Measurements from ENCODE around the gene BMF. TPM values are rescaled to one million over a fixed set of nuclear protein-coding genes. Genes with fewer than 3 reads are reported as not detected.

Gene BMF
- polyA plus RNA-seq, 2 of the 4 experiments (the other 2 are of a cell fraction): 1.4 to 1.6 TPM

DNA sequence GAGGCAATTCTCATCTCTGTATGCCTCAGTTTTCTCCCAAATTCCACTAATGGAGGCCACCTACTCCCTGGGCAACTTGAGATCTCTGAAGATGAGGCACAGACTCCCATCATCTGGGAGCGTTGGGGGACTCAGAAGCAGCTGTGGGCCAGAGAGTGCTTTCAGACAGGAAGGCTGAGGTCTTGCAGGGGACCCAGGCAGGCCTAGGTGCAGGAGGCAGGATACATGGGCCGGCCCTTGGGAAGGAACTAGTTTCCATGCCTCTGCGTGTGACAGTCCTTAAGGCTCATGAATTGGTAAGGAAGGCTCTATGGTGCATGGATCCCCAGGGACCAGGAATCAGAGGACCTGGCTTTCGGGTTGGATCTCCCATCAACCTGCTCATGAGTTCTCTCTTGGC is 14.5 kb downstream of the BMF start:
- Histone ChIP-seq H3K27ac (no peak overlapping the region), H3K4me3 (no peak overlapping the region), H3K4me1 (peaks cover 45% of the 10 kb centered on the region), H3K4me2 (no peak overlapping the region), H3K9me3 (no peaks in the 10 kb centered on the region)
- FAIRE-seq (no peak), ATAC-seq (no peak), DNase-seq (ENCODE audit: low read depth in 1 of 2, low spot score in 1 of 2) (no peak)
- TF ChIP-seq, protein P1, sequence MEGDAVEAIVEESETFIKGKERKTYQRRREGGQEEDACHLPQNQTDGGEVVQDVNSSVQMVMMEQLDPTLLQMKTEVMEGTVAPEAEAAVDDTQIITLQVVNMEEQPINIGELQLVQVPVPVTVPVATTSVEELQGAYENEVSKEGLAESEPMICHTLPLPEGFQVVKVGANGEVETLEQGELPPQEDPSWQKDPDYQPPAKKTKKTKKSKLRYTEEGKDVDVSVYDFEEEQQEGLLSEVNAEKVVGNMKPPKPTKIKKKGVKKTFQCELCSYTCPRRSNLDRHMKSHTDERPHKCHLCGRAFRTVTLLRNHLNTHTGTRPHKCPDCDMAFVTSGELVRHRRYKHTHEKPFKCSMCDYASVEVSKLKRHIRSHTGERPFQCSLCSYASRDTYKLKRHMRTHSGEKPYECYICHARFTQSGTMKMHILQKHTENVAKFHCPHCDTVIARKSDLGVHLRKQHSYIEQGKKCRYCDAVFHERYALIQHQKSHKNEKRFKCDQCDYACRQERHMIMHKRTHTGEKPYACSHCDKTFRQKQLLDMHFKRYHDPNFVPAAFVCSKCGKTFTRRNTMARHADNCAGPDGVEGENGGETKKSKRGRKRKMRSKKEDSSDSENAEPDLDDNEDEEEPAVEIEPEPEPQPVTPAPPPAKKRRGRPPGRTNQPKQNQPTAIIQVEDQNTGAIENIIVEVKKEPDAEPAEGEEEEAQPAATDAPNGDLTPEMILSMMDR (IDR thresholded peaks at IDR 0.05): no peak
- TF ChIP-seq, protein P2, sequence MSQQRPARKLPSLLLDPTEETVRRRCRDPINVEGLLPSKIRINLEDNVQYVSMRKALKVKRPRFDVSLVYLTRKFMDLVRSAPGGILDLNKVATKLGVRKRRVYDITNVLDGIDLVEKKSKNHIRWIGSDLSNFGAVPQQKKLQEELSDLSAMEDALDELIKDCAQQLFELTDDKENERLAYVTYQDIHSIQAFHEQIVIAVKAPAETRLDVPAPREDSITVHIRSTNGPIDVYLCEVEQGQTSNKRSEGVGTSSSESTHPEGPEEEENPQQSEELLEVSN (IDR thresholded peaks at IDR 0.05; ENCODE audit: borderline replicate concordance, low read depth): no peak
- no peak for TF ChIP-seq HEYL (CRISPR knock-in tag; IDR thresholded peaks at IDR 0.05)
- no peak for TF ChIP-seq ZSCAN20 (CRISPR knock-in tag; IDR thresholded peaks at IDR 0.05)
- no peak for TF ChIP-seq RARB (CRISPR knock-in tag; IDR thresholded peaks at IDR 0.05)
- no peak for TF ChIP-seq POLR2AphosphoS2 (conservative IDR thresholded peaks at IDR 0.05; ENCODE audit: low read length)
- no peak for TF ChIP-seq BHLHE40 (IDR thresholded peaks at IDR 0.05; ENCODE audit: low read depth, low read length)
- no peak for TF ChIP-seq TFCP2L1 (CRISPR knock-in tag; IDR thresholded peaks at IDR 0.05)
- no peak for TF ChIP-seq GATA3 (IDR thresholded peaks at IDR 0.05; ENCODE audit: borderline replicate concordance)
- TF ChIP-seq RCOR1 (IDR thresholded peaks at IDR 0.05; ENCODE audit: low read depth, low read length): no peak
- TF ChIP-seq HDAC2 (IDR thresholded peaks at IDR 0.05): no peak
- TF ChIP-seq NR3C1 (IDR thresholded peaks at IDR 0.05): no peak
- TF ChIP-seq RNF2 (IDR thresholded peaks at IDR 0.05; ENCODE audit: borderline replicate concordance, low read depth): no peak
- ChIA-PET POLR2A (no interaction called here), CTCF (interaction anchor here (1.2 to 3.0 kb wide), 3 partner anchors 10 to 13 kb away, joined by 3 to 23 read pairs (median 6); no protein-coding TSS in a partner anchor)
- 81% methylated on average over 3 of the region's 4 CpGs for WGBS (ENCODE audit: missing lambda C conversion rate)

DNA sequence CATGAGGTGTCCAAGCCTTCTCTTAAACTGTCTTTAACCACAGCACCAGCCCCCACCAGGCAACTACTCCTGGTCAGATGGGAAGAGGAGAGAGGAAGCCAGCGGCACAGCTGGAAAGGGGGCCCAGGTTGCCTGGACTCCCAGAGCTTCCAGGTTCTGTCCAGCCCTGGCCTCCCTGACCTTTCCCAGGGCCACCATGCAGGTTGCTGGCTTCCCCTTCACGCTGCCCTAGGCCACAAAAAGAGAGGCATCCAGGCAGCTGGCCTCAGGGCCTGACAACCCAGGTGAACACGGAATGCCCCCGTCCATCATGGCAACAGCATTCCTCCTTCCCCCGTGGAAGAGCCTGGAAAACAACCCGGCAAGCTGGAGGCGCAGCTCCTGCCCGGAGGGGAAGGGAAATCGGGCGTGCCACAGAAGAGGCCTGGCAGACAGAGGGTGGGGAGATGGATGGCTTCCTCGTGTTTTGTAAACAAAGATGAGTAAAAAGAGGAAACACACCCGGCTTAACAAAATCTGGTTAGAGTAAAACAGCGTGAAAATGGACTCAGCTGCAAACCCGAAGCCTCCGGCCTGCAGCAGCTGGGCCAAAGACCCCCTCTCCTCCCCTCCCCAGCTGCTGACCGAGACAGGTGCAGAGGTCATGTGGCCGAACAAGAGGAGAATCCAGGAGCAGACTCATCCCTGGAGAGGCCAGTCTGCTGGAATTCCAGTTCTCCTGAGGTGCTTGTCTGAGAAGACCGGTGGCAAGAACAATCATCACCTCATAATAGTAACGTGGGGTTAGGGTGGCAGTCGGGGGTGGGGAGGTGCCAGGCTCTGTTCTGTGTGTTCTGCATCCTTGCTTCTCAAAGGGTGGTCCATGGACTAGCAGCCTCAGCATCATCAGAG is 15.5 kb downstream of the BMF start:
- Histone ChIP-seq H3K27ac (peak overlapping the region; percentile 43 to 66; a peak in 4 of 6 replicates), H3K9me3 (no peaks in the 10 kb centered on the region), H3K4me3 (no peak overlapping the region), H3K4me2 (peak overlapping the region; percentile 45), H3K4me1 (peaks cover 46% of the 10 kb centered on the region)
- FAIRE-seq (no peak), ATAC-seq (peak in 1 of 2 experiments; percentile 23; a peak in 2 of 6 replicates), DNase-seq (ENCODE audit: low read depth in 1 of 2, low spot score in 1 of 2) (no peak)
- POLR2A ChIA-PET: no interaction called here
- CTCF ChIA-PET: interaction anchor here (0.7 to 3.0 kb wide), 3 partner anchors 11 to 48 kb away, joined by 3 to 23 read pairs (median 6); no protein-coding TSS in a partner anchor
- WGBS (ENCODE audit: missing lambda C conversion rate): 44% methylated on average over 19 of the region's 20 CpGs
- TF ChIP-seq CBX2 (IDR thresholded peaks at IDR 0.05; ENCODE audit: borderline replicate concordance, low read depth) (no peak), FOSB (CRISPR knock-in tag; IDR thresholded peaks at IDR 0.05) (no peak), MAZ (IDR thresholded peaks at IDR 0.05; ENCODE audit: borderline replicate concordance, low read depth, low read length) (no peak), ZC3H11A (IDR thresholded peaks at IDR 0.05) (no peak), POLR2AphosphoS2 (conservative IDR thresholded peaks at IDR 0.05; ENCODE audit: low read length) (no peak), HOXA7 (CRISPR knock-in tag; IDR thresholded peaks at IDR 0.05) (no peak), KDM1A (IDR thresholded peaks at IDR 0.05; ENCODE audit: low read depth) (no peak), RNF2 (IDR thresholded peaks at IDR 0.05; ENCODE audit: borderline replicate concordance, low read depth) (no peak), RCOR1 (IDR thresholded peaks at IDR 0.05; ENCODE audit: low read depth, low read length) (no peak), KDM5A (IDR thresholded peaks at IDR 0.05) (no peak), ZSCAN20 (CRISPR knock-in tag; IDR thresholded peaks at IDR 0.05) (no peak), MYC (IDR thresholded peaks at IDR 0.05; ENCODE audit: borderline replicate concordance, low read length) (no peak), CHD2 (IDR thresholded peaks at IDR 0.05; ENCODE audit: low read length, partially characterized antibody) (no peak), FOXS1 (CRISPR knock-in tag; IDR thresholded peaks at IDR 0.05) (no peak), HEYL (CRISPR knock-in tag; IDR thresholded peaks at IDR 0.05) (no peak)
- TF ChIP-seq, protein P3, sequence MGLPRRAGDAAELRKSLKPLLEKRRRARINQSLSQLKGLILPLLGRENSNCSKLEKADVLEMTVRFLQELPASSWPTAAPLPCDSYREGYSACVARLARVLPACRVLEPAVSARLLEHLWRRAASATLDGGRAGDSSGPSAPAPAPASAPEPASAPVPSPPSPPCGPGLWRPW (IDR thresholded peaks at IDR 0.05): no peak
- TF ChIP-seq, protein P4, sequence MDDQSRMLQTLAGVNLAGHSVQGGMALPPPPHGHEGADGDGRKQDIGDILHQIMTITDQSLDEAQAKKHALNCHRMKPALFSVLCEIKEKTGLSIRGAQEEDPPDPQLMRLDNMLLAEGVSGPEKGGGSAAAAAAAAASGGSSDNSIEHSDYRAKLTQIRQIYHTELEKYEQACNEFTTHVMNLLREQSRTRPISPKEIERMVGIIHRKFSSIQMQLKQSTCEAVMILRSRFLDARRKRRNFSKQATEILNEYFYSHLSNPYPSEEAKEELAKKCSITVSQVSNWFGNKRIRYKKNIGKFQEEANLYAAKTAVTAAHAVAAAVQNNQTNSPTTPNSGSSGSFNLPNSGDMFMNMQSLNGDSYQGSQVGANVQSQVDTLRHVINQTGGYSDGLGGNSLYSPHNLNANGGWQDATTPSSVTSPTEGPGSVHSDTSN (IDR thresholded peaks at IDR 0.05): no peak
- TF ChIP-seq, protein P2 (IDR thresholded peaks at IDR 0.05; ENCODE audit: borderline replicate concordance, low read depth): no peak
- TF ChIP-seq, protein P5, sequence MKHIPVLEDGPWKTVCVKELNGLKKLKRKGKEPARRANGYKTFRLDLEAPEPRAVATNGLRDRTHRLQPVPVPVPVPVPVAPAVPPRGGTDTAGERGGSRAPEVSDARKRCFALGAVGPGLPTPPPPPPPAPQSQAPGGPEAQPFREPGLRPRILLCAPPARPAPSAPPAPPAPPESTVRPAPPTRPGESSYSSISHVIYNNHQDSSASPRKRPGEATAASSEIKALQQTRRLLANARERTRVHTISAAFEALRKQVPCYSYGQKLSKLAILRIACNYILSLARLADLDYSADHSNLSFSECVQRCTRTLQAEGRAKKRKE (CRISPR knock-in tag; IDR thresholded peaks at IDR 0.05; ENCODE audit: low read depth): no peak
- TF ChIP-seq, protein P6, sequence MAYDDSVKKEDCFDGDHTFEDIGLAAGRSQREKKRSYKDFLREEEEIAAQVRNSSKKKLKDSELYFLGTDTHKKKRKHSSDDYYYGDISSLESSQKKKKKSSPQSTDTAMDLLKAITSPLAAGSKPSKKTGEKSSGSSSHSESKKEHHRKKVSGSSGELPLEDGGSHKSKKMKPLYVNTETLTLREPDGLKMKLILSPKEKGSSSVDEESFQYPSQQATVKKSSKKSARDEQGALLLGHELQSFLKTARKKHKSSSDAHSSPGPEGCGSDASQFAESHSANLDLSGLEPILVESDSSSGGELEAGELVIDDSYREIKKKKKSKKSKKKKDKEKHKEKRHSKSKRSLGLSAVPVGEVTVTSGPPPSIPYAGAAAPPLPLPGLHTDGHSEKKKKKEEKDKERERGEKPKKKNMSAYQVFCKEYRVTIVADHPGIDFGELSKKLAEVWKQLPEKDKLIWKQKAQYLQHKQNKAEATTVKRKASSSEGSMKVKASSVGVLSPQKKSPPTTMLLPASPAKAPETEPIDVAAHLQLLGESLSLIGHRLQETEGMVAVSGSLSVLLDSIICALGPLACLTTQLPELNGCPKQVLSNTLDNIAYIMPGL (CRISPR knock-in tag; IDR thresholded peaks at IDR 0.05; ENCODE audit: borderline replicate concordance): no peak
